Measurements from ENCODE around the gene STRN3.
"Not testable (repeated sequence)": the region's sequence is repeated elsewhere in the genome, so short reads cannot be mapped to it uniquely, and the experiment has no call there.

STRN3 gene

DNA sequence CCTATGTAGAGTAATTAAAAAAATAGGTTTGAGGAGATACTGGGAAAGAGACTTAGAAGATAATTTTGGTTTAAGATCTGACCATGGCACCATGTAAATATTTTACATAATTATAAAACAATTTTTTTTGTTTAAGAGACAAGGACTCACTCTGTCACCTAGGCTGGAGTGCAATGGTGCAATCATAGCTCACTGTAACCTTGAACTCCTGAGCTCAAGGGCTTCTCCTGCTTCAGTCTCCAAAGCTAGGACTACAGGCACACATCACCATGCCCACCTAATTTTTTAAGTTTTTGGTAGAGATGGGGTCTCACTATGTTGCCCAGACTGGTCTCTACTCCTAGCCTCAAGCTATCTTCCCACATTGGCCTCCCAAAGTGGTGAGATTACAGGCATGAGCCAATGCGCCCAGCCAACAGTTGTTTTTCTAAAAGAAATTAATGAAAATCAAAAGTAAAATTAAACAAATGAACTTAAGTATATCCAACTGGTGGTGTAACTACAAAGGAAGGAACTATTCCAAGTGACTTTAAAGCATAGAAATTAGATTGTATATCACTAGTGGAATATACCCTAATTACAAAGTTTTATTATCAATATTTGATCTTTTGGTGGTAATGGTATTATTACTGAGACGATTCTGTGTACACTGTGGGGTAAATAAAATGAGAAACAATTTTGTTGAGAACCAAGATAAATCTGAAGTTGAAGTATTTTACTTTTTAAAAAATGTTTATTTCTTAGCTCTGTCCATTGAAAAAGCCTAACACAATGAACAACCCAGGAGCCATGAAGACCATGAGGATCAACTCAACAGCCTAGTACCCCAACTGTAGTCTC is 122.7 kb downstream of the STRN3 start:
- DNase-seq: no peak

DNA sequence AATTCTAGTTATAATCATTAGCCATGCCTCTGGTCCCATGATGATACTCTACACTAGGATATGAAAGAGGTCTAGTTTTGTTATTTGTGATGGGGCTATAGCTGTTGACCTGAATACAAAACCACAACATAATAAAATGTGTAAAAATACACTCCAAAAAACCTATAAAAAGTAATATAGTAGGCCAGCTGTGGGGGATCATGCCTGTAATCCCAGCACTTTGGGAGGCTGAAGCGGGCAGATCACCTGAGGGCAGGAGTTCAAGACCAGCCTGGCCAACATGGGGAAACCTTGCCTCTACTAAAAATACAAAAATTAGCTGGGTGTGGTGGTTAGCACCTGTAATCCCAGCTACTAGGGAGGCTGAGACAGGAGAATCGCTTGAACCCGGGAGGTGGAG is 129.1 kb downstream of the STRN3 start:
- DNase-seq: not testable (repeated sequence)

DNA sequence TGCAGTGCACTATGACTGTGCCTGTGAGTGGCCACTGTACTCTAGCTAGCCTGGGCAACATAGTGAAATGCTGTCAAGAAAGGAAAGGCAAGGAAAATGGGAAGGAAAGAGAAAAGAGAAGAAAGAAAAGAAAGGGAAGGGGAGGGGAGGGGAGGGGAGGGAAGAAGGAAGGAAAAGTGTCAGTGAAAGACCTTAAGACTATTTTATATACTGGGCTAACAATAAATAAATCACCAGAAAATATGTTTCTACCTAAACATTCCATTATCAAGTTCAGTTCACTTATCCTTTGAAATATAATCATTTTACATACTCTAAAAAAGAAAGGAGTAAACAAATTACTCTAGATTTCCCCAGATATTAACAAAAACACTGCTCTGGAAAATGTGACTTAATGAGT is 129.7 kb downstream of the STRN3 start:
- DNase-seq: no peak

DNA sequence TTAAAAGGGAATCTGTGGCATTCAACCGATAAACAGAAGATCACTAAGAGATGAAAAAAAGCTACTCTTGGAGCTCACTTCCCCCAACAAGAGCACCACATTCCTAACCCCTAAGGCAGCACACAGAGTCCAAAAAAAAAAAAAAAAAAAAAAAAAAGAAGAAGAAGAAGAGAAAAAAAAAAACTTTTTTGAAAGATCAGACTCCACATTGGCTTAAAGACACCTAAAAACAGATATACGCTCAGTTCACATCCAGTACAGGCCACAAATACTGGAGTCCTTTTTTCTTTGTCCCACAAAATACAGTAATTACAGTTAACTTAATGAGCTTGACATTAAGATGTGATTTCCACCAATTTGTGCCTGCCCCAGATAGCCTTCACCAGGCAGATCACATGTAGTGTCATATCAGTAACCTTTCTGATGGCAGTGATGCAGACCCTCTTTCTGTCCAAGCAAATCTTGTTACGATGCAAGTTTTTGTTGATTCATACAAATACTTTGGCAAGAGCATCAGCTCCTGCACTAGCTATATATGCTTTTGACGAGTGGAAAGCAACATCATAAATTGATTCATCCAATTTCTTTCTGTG is 131.2 kb downstream of the STRN3 start:
- no peak for DNase-seq

DNA sequence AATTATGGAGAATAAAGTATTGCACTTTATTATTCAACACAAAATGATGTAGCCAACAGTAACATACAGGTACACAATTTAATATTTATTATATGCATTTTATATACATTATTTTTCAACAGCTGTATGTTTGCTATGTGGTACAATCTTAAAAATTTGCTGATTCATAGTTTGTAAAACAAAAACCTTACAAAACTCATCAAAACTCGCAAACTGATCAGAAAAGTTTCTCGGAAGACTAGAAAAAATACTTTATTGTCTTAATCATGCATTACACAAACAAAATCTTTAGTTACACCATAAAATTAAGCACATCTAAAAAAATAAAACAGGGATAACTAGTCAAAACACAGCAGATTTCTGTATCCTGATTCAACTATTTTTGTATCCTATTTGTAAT is 132.4 kb downstream of the STRN3 start:
- DNase-seq: no peak

DNA sequence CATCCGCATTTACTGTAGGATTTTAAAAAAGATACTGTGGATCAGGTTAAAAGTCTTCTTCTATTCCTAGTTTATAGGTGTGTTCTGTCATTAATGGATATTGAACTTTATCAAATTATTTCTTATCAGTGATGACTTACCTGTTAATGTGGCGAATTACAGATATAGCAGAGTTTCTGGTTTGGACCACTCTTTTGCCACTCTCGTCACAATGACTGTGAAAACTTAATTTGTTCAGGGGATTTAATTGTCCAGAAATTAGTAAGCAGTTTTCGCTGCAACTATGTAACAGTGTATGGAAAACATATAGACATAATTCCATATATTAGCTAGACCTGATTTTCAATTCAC is 137.0 kb downstream of the STRN3 start:
- DNase-seq: no peak

DNA sequence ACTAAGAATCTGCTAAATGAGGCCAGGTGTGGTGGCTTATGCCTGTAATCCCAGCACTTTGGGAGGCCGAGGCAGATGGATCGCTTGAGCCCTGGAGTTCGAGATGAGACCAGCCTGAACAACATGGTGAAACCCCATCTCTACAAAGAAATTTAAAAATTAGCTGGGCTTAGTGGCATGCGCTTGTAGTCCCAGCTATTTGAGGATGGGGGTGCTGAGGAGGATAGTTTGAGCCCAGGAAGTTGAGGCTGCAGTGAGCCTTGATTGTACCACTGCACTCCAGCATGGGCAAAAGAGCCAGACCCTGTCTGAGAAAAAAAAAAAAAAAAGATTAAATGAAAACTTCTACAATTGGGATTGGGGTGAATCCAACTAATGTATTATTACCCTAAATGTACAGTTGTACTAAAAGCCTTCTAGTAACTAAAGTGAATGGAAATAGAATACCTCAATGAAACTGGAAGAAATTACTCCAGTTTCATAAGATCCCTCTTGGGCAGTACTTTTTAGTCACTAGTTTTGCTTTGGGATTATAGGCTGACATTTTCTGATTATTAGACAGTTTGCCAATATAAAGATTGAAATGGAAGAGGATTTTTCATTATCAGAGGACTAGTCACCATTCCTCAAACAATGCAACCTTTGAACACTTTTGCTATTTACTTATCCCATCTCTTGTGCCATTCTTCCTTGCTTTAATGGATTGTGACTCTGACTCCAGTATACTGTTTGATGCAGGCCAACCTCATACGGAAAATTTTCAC is 137.5 kb downstream of the STRN3 start:
- DNase-seq: no peak

DNA sequence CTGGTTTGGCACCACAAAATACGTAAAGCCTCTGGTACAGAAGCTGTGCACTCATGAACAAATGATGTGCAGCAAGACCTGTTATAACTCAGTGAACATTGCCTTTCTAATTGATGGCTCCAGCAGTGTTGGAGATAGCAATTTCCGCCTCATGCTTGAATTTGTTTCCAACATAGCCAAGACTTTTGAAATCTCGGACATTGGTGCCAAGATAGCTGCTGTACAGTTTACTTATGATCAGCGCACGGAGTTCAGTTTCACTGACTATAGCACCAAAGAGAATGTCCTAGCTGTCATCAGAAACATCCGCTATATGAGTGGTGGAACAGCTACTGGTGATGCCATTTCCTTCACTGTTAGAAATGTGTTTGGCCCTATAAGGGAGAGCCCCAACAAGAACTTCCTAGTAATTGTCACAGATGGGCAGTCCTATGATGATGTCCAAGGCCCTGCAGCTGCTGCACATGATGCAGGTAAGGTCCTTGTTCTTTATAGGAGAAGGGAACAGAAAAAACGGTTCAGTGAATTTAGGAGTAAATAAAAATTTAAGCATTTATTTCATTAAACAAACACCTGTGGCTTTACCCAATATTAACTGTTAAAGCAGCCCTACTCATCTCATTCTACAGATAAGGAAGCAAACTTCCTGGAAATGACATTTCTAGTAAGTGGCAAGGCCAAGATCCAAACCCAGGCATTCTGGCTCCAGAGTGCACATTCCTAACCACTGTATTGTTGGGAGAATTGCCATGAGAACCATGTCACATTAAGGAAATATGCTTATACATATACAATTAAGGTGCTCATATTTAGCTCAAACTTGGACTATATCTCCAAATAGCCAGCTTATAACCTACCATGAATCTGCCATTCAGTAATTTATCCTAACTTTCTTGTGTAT is 140.1 kb downstream of the STRN3 start:
- DNase-seq: no peak

DNA sequence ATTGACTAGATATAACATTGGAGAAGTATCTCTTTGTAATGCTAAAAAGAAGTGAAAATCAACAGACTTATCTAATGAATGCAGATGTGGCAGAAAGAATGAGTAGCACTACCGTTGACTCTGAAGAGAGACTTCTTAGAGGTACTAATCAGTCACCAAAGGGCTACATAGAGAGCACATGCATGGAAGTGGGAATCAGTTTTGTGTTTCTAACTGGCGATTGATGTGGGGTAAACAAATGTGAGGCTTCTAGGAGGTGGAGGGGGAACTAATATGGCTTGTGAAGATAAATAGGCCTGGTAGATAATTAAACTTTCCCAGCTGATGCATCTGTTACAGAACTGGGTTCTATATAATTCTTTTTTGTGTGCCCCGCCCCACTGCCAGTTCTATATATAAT is 141.3 kb downstream of the STRN3 start:
- DNase-seq: no peak

DNA sequence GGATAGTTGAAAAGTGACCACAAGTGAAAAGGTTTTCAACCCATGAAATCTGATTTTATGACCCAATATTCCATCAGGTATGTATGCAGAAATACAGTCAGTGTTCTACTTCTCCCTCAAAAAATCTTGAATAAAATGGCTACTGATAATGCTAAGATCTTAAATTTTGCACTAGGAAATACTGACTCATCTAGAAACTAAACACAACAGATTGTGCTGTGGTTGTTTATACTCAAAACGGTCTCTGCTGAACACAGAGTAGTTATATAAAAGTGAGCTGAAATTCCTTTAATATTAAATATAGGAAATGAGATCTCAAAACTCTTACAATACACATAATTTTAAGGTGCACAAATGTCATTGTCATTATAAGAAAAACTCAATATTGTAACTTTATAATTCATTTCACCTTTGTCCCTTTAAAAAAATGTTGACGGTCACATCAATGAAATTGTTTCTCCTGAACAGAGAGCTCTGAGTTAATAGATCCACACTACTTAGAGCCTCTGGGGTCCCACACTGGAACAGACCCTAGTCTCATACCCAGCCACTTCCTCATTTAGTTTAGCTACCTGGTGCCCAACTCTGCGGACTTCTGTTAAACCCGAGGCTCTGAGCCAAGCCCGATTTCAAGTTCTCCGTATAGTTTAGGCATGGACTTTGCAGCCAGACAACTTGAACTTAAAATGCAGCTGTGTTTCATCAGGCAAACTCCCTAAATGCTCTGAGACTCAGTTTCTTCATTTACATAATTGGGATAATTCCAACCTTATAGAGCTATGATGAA is 142.5 kb downstream of the STRN3 start:
- DNase-seq: no peak

DNA sequence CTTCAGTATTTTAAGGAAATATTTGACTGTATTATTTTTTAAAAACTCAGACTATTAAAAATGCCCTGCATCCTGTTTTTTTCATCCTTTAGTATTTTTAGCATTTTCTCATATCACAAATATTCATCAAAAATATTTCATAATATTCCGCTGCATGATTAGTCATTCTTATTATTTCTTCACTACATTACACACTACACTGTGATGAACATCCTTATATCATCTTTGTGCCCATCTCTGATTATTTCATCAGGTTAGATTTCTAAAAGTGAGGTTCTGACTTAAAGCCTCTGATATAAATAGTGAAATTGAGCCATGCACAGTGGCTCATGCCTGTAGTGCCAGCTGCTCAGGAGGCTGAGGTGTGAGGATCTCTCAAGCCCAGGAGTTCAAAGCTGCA is 143.7 kb downstream of the STRN3 start:
- DNase-seq: no peak

DNA sequence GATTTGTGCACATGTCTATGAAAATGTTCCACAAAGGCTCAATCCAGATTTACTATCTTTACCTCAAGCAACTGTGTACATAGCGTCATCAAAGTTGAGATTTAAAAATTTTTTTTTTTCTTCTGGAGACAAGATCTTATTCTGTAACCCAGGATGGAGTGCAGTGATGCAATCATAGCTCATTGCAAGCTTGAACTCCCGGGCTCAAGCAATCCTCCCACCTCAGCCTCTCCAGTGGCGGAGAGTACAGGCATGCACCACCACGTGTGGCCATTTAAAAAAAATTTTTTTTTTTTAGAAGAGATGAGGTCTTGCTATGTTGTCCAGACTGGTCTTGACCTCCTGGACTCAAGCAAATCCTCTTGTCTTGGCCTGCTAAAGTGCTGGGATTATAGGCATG is 149.5 kb downstream of the STRN3 start:
- DNase-seq: no peak

DNA sequence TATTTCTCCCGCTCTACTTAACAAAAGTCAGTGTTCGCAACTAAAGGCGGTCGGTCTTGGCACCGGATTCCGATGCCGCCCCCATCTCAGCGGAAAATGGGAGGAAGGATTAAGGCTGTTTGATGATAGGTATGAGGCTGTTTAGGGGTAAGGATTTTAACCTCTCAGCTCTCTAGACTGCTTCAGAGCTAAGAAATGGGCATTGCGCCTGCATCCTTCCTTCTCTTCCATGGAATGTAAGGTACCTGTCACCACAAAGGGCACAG is 150.5 kb downstream of the STRN3 start:
- no peak for DNase-seq

DNA sequence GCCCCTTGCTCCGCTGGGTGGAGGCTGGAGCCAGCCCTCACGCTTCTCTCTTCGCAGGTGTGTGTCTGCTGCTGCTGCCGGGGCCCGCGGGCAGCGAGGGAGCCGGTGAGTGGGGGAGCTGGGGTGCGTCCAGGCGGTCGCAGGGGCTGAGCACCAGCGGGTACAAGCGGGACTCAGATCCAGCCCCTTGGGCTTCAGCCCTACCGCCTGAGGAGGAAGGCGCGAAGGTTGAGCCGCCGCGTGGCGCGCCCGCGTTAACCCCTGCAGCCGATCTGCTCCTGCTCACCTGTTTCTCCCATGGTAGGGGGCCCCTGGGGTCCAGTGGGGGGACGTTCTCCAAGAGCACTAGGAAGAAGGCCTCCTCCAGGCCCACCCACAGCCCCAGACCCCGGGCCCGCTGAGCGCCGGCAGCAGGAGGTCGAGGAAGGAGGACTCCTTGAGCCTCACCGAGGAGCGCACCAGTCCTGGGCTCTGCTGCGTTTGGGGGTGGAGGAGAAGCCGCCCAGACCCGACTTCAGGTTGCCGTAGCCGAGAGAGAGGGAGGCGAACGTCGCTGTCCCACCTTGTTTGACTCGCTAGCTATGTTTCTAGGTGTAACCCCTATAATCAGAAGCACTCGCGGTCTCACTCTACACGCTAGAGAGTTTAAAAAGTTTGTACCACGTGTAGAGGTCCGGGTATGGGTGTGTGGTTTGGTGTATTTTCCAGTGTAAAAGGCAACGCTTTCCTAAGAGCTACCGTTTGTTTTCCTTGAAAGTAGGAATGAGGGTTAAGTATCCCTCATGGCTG is 151.0 kb downstream of the STRN3 start:
- DNase-seq: no peak

DNA sequence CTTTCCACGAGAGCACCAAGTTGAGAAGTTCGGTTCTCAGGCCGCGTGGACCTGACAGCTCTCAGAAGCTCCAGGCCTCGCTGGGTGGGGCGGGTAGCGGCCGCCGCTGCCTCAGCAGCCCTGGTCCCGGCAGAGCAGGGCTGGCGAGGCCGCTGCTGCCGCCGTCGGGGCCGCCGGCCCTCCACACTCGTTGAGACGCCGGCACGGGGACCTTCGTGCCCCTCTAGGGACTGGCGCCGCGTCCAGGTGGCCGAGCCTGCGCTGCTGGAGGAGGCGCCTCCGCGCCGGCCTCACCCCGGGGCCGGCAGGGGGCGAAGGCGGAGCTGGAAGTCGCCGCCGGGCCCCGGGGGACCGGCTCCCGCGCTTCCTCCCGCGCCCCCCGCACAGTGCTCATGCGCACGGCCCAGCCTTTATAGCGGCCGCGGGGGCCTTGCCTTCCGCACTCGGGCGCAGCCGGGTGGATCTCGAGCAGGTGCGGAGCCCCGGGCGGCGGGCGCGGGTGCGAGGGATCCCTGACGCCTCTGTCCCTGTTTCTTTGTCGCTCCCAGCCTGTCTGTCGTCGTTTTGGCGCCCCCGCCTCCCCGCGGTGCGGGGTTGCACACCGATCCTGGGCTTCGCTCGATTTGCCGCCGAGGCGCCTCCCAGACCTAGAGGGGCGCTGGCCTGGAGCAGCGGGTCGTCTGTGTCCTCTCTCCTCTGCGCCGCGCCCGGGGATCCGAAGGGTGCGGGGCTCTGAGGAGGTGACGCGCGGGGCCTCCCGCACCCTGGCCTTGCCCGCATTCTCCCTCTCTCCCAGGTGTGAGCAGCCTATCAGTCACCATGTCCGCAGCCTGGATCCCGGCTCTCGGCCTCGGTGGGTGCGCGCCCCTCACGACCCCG is 151.8 kb downstream of the STRN3 start, which contains the start of gene COCH:
Gene COCH, plus strand, starts transcription at position 440 of the 879 bp plus-strand sequence. Its CDS starts 380 bp downstream, at position 820.
- peak; percentile 9 to 19 for DNase-seq

DNA sequence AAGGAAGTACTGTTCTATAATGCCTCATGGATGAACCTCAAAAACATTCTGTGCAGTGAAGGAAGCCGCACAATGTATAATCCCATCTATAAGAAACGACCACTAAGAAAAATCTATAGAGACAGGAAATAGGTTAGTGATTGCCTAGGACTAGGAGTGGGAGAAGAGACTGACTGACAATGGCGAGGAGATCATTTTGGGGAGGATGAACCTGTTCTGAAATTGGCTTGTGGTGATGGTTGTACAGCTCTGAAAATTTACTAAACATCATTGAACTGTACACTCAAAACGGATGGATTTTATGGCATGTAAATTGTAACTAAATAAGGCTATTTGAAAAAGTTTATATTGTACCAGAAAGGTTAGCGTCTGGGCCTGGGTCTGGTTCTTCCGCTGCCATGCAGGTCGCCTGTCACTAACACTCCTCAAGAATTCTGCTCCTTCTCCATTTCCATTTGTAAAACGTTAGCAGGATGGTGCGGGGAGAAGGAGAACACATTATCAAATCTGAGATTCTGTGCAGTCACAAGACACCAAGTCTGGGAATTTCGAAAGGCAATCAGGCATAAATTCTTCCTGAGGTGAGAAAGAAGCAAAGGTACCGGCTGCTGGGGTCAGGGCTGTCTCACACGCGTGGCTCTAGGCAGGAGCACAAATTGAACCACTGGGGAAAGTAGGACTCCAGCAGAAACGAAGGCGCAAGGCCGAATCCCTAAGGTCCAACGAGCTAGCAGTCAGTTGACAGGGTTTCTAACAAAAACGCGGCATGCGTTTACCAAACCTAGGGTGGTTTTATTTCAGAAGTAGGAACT is 152.7 kb downstream of the STRN3 start:
- no peak for DNase-seq

DNA sequence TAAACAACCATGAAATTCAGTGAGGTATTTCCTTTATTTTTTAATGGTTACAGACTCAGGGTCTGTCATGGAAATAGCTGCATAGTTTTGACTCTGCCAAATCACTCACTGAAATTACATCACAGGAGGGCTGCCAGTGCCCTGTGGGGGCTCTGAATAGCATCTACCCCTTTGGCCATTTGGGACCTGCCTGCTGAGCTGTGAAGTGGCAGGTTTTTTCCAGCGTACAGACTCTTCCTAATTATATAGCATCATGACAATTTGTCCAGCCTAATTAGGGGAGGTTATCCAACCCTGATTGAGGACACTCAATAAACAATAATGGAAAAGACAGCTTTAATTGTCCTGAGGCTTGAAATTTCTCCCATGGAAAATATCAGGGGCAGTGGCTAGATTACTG is 153.6 kb downstream of the STRN3 start:
- no peak for DNase-seq

DNA sequence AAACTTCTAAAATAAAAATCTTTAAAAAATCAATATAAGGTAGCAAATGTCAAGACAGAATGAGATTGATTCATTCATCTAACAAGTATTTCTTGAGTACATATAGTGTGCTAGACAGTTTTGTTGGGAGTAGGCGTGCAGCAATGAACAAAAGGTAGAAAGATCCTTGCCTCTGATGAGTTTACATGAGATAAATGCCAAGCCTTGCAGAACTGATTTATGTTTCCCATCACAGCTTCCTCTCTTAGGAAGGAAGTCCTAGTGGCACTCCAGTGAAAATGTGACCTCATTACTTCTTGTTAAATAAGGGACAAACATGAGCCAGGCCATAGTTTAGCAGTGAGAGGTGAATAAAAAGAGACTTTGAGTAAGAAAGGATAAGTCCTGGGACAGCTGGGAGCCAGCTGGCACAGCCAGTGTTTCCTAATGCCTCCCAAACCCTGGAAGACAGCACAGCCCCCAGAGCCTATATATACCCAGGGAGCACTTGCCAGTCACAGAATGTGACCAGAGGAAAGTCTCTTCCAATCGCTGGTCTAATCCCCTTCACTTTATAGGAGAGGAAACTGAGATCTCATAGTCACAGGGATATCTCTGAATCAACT is 156.5 kb downstream of the STRN3 start:
- DNase-seq: no peak

DNA sequence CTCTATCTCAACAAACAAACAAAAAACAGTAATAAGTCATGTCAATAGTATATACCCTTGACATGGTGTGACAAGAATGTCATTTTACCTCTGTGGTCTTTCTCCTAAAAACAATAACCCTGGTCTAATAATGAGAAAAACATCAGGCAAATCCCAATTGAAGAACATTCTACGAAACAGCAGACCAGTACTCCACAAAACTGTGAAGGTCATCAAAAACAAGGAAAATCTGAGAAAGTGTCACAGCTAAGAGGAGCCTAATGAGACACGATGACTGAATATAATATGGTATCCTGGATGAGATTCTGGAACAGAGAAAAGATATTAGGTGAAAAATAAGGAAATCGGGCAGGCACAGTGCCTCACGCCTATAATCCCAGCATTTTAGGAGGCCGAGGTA is 157.4 kb downstream of the STRN3 start:
- no peak for DNase-seq

All from CD4-positive, alpha-beta T cell treated with Interleukin-4 for 1 hour (primary cell).